Measurements from ENCODE around the gene C4A.

- TF ChIP-seq POLR2A (IDR thresholded peaks at IDR 0.05; ENCODE audit: low read length) (no peak), GATA1 (IDR thresholded peaks at IDR 0.05; ENCODE audit: low read depth, low read length) (no peak)
These were observed 48.3 kb upstream of the C4A start for GRCh38 chr6:31933537-31933936.

Measured in erythroblast (primary cell).